NCI-H1092 (cell line): ENCODE results near the gene ANO10.
"Not testable (repeated sequence)": the region's sequence is repeated elsewhere in the genome, so short reads cannot be mapped to it uniquely, and the experiment has no call there.

Source experiments
- DNase-seq: peaks from one replicate; lab custom pipeline; 2025; lab: John Stamatoyannopoulos, UW

Gene ANO10

DNA sequence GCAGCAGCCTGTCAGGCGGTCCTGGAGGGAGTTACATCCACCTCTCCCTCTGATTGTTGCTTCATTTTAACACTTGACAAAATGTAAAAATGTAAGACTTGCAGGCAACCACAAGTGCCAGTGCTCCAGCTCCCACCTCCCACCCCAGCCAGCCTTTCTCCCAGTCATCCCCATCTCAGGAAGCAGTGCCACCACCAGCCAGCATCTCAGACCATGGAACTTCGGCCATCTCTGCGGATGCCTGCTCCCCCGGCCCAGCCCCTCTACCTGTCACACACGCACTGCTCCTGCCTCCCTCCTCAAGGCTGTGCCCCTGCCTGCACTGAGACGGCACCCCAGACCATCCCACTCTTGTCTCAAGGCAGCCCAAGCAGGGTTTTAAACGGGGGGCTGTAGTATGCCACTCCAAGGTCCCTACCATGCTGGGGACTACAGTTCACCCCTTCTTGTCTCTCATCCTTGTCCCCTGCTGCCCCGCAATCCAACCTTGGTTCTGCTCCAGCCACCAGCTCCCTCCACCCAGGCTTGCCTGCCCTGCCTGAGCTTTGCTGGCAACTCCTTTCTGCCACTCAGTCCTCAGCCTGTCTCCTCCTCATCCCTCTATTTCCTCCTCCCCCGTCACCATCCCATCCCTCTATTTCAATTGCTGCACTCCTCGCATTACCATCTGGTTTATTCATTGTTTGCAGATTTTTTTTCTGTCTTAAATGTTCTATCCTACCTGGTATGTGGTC lies 249.6 kb downstream of the ANO10 start:
- no peak for DNase-seq

GRCh38 chr3:43371494-43371893 lies 250.3 kb downstream of the ANO10 start:
- no peak for DNase-seq

GRCh38 chr3:43370293-43370980 lies 251.4 kb downstream of the ANO10 start:
- no peak for DNase-seq

- no peak for DNase-seq
These were observed 252.2 kb downstream of the ANO10 start for GRCh38 chr3:43369404-43370292.

DNA sequence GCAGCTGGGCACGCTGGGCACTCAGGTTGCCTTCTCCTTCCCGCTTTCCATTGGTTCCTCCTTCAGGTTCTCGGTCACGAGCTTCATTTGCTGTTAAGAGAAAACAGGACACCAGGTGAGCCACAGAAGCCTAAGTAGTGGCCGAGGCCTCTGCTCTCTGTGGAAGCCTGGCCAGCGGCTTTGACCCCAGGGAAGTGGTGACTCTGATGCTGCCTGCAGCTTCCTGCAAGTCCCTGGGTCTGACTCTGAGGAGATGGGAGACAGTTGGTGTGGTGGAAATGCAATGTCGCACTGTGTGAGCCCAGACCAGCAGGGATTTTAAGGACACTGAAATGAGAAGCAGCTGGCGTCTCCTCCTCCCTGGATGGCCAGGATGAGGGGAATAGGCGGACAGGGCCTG lies 254.9 kb downstream of the ANO10 start:
- no peak for DNase-seq

DNA sequence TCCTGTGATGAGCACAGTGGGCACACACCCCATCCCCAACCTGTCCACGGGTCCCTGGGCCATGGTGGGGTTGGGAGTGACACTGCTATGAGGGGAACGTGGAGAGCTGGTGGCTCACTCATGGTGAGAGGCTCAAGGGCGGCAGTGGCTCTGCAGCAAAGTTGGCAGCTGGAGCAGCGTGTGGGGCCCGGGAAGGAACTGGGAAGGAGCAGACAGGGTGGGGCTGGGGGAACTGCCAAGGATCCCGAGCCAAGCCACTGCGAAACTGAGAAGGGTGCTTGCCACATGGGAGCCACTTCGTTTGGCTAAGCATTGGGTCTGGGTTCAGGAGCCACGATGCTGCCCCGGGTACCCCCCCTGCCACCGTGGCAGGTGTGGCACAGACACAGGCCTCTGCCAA lies 255.3 kb downstream of the ANO10 start:
- no peak for DNase-seq

DNA sequence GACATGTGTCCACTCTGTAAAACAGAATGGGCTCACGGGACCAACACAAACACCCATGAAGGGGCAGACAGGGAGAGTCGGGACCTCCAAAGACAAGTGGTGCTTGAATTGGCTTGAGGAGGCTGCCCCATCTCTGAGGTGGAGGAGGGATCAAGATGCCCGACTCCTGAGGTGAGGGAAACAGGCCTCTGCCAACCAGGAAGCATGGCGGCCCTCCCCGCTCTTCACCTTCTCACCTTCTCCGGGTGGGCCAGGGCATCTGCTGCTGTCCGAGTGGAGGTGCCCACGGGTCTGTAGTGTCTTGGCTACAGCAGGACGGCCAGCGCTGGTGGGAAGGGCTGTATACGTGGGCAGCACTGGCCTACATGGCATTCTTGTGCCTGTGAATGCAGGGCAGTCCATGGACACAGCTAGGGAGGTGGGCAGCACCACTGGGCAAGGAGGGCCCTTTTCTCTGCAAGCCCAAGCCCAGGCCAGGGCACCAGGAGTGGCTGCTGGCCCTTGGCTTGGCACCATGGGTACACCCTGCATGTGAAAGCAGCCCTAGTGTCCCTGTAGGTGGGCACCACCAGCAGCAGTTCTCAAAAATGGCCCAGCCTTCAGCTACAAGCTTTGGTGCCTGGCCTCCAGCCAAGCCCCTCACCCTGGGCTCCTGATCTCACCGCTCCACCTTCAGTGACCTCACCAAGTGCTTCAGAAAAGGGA lies 256.1 kb downstream of the ANO10 start:
- no peak for DNase-seq

GRCh38 chr3:43364926-43365325 lies 256.9 kb downstream of the ANO10 start:
- no peak for DNase-seq

DNA sequence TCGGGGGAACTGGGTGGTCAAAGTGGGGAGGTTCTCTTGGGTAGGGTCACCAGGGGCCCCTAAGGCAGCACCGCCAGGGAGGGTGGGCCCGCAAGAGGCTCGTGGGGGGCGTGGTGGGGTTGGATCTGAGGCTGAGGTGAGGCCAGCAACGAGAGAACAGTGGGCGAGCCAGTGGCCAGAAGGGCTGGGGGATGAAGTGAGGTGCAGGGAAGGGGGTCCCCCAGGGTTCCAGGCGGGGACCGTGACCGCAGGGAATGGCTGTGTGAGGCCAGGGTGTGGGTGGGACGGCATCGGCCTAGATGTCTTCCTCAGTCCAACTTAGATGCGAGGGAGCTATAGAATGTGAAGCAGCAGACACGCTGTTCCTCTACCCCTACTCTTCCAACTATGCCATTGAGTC lies 257.3 kb downstream of the ANO10 start:
- no peak for DNase-seq

- DNase-seq, result no peak
These were observed 258.1 kb downstream of the ANO10 start for GRCh38 chr3:43363621-43364266.

DNA sequence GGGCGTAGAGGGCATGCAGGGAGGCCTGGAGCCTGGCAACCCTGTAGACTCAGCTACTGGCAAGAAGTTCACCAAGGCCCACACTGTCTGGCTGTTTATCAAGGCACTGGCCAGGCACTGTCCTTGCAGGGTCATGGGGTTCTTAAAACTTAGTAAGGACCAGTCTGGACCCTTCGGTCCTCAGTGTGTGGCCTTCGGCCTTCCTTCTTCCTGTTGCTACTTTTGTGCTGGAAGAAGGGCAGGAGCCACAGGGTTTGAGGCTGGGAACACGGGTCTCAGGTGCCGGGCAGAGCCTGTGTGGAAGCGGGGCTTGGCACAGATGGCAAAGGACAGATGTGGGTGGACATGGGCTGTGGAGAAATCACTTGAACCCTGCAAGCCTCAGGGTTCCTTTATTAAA lies 258.9 kb downstream of the ANO10 start:
- DNase-seq, result no peak

DNA sequence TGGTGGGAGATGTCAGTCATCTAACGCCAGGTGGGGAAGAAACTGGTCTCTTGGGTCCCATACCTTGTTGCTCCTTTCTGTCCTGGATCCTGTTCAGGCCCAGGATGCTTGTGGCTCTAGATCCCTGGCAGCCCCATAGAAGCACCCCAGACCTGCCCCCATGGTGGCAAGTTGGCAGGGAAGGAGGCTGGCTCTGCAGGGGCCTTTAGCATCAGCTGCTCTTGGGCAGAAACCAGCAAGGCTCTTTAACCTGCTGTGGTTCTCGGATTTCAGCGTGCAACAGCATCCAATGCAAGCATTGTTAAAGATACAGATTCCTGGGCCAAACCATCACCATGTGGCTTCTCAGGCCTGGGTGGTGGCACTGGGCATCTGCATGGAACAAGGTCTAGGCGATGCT lies 259.6 kb downstream of the ANO10 start:
- no peak for DNase-seq

DNA sequence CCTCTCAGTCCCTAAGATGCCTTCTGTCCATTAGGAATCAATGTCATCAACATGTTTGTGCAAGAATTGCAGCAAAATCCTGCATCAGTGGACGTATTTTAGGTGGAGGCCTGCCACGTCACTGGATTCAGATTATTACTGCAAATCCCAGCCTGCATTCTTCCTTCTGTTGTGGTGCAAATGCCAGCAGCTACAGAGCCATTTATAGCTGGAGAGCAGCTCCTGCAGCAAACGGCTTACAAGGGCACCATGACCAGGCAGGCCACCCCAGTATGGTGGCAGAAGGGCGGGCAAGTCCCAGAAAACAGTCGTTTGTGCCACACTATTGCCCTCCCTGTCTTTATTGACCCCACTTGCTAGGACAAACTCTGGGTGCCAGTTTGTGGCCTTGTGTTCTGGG lies 260.7 kb downstream of the ANO10 start:
- no peak for DNase-seq

GRCh38 chr3:43356033-43356432 lies 265.8 kb downstream of the ANO10 start:
- not testable (repeated sequence) for DNase-seq

DNA sequence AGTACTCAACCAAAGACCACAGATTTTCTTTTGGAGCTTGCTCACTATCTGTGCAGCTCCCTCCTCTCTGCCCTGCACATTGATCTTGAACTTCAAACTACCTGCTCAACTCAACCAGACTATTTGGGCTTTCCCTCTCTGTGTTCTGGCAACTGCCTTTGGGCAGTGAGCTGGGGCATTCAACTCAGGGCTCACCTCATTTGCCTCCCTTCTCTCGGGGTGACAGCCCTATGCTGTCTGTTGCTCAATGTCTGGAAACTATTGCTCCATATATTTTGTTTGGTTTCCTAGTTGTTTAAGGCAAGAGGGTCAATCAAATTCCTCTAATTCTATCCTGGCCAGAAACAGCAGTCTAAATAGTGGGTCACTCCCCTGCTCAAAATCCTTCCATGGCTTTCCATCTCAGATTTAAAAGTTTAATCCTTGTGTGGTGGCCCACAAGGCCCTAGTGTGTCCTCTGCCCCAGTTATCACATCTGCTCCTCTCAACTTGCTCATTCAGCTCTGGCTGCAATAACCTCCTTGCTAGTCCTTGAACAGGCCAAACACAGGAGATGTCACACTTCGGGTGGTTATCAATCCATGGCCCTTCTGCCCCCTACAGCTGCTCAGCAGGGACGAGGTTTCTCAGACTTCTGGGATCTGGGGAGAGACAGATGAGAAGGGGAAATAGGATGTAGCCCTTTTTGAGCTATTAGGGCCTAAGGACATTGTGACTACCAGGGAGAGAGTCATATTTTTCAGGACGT lies 267.7 kb downstream of the ANO10 start:
- no peak for DNase-seq

- DNase-seq, result no peak
These were observed 268.4 kb downstream of the ANO10 start for GRCh38 chr3:43353393-43353792.

DNA sequence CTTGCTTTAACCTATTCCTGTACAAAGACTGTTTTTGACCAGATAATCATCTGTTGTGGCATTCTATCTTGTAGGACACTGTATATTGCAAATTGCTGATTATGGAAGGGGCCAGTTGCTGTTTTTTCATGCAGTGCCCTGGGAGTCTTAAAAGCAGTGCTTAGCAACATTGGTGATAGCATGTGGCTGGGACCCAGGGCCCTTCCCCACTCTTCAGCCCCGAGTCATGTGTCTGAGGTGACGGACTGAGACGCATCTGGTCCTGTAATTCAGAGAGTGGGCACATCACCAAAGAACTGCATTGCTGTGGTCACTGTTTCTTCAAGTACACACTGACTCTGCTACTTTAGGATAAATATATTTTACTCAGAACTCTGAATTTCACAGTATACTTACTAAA lies 272.1 kb downstream of the ANO10 start:
- DNase-seq, result no peak

GRCh38 chr3:43348852-43349574 lies 272.8 kb downstream of the ANO10 start:
- DNase-seq, result no peak

GRCh38 chr3:43348350-43348749 lies 273.5 kb downstream of the ANO10 start:
- DNase-seq, result no peak

DNA sequence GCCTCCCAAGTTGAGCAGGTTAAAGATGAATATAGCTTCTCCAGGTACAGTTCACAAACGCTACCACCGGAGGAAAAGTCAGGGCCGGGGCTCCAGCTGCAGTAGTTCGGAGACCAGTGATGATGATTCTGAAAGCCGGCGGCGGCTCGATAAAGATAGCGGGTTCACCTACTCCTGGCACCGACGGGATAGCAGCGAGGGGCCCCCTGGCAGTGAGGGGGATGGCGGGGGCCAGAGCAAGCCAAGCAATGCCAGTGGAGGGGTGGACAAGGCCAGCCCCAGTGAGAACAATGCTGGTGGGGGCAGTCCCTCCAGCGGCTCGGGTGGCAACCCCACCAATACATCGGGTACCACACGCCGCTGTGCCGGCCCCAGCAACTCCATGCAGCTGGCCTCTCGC lies 274.0 kb downstream of the ANO10 start:
- no peak for DNase-seq
